Esophagus muscularis mucosa (tissue), 4 donors: ENCODE results near the gene EEIG2.

Source experiments
- EP300 ChIP-seq: sonication (generic); formaldehyde crosslinking; IDR thresholded peaks from one replicate; pipeline ENCODE4 v1.6.1; 2017; ENCODE audit warnings: antibody characterized with exemption
- POLR2A ChIP-seq: fragments of 450-650 bp; IDR thresholded peaks from one replicate; pipeline ENCODE4 v1.6.1; 2017; ENCODE audit warnings: antibody characterized with exemption, moderate library complexity, mild to moderate bottlenecking, low read depth
- TF ChIP-seq, protein P1 (sequence below), 3 experiments: fragments of 200-600 bp in 2 of 3; fragments of 450-650 bp in 1 of 3; sonication (generic) in 2 of 3; IDR thresholded peaks; one replicate each; pipeline ENCODE4 v1.5.1; 2017 to 2019; ENCODE audit warnings: antibody characterized with exemption in 3 of 3, mild to moderate bottlenecking in 2 of 3, moderate library complexity in 1 of 3

DNA sequence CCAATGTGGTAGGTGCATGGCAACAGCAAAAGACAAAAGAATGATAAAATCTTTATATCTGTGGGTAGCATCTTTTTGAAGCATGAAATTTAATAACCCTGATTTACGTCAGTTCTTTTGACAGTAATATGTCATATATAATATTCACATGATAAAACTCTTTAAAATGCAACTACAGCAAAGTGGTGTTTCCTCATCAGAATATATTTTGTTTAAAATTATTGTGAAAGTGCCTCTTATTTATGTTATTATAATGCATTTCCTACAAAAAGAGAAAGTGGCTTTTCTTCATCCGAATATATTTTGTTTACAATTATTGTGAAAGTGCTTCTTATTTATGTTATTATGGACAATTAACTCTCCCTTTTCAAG is 46.9 kb upstream of the EEIG2 start:
- TF ChIP-seq, protein P1, sequence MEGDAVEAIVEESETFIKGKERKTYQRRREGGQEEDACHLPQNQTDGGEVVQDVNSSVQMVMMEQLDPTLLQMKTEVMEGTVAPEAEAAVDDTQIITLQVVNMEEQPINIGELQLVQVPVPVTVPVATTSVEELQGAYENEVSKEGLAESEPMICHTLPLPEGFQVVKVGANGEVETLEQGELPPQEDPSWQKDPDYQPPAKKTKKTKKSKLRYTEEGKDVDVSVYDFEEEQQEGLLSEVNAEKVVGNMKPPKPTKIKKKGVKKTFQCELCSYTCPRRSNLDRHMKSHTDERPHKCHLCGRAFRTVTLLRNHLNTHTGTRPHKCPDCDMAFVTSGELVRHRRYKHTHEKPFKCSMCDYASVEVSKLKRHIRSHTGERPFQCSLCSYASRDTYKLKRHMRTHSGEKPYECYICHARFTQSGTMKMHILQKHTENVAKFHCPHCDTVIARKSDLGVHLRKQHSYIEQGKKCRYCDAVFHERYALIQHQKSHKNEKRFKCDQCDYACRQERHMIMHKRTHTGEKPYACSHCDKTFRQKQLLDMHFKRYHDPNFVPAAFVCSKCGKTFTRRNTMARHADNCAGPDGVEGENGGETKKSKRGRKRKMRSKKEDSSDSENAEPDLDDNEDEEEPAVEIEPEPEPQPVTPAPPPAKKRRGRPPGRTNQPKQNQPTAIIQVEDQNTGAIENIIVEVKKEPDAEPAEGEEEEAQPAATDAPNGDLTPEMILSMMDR (IDR thresholded peaks at IDR 0.05), result no peak
- no peak for TF ChIP-seq EP300
- TF ChIP-seq POLR2A, result no peak
